C4-2B (cell line): ENCODE data around the gene ZNF728.

Experiments used
- CTCF ChIP-seq: fragments of 450-650 bp; conservative IDR thresholded peaks from 2 replicates; pipeline ENCODE4 v1.5.1; 2017; ENCODE audit warnings: mild to moderate bottlenecking
- ZFX ChIP-seq: fragments of 450-650 bp; IDR thresholded peaks from 2 replicates; pipeline ENCODE4 v1.6.1; 2017

GRCh38 chr19:23015660-23016059 is 12.7 kb upstream of the ZNF728 start:
- no peak for TF ChIP-seq CTCF
- no peak for TF ChIP-seq ZFX
